ENCODE data around the gene TMEM9B. TPM values are rescaled to one million over a fixed set of nuclear protein-coding genes. Genes with fewer than 3 reads are reported as not detected.
A peak's percentile ranks its signal among the peaks of the same experiment; 100 is the strongest.
"Not testable (repeated sequence)": the region's sequence is repeated elsewhere in the genome, so short reads cannot be mapped to it uniquely, and the experiment has no call there.

Gene TMEM9B
- total RNA-seq, 2 experiments from 2014 or later = 22.9 to 30.1 TPM

- CTCF ChIA-PET = no interaction called here
- no peaks in the 10 kb centered on the region for H3K9me3 Mint-ChIP-seq (ENCODE audit: low read depth)
- no peak overlapping the region for H3K27ac Mint-ChIP-seq
- no peak for DNase-seq
- ATAC-seq = no peak
- peaks cover 9% of the 10 kb centered on the region for H3K4me1 Mint-ChIP-seq
- H3K4me3 Mint-ChIP-seq = no peak overlapping the region
- peaks cover 27% of the 10 kb centered on the region for H3K27me3 Mint-ChIP-seq
- no peaks in the 10 kb centered on the region for H3K36me3 Mint-ChIP-seq
These were observed 25.2 kb upstream of the TMEM9B start for GRCh38 chr11:8989453-8989852.

- no peaks in the 10 kb centered on the region for H3K36me3 Mint-ChIP-seq
- H3K27me3 Mint-ChIP-seq = peaks cover 24% of the 10 kb centered on the region
- H3K4me1 Mint-ChIP-seq = peaks cover 12% of the 10 kb centered on the region
- ATAC-seq = no peak
- no peaks in the 10 kb centered on the region for H3K9me3 Mint-ChIP-seq (ENCODE audit: low read depth)
- no peak overlapping the region for H3K27ac Mint-ChIP-seq
- no peak overlapping the region for H3K4me3 Mint-ChIP-seq
- CTCF ChIA-PET = interaction anchor here (0.8 to 1.5 kb wide), 2 partner anchors 27 to 29 kb away, joined by 3 to 4 read pairs; no protein-coding TSS in a partner anchor
- no peak for DNase-seq
These were observed 24.3 kb upstream of the TMEM9B start for GRCh38 chr11:8988329-8989234.

GRCh38 chr11:8987446-8987845 lies 23.2 kb upstream of the TMEM9B start:
- H3K27ac Mint-ChIP-seq = peak overlapping the region; percentile 20
- no peaks in the 10 kb centered on the region for H3K36me3 Mint-ChIP-seq
- peaks cover 18% of the 10 kb centered on the region for H3K4me1 Mint-ChIP-seq
- H3K9me3 Mint-ChIP-seq (ENCODE audit: low read depth) = no peaks in the 10 kb centered on the region
- CTCF ChIA-PET = interaction anchor here (0.8 to 1.5 kb wide), 4 partner anchors 19 to 28 kb away, joined by 3 to 4 read pairs (median 4); partner anchors contain the start of gene TMEM9B
- peak; percentile 78 for ATAC-seq
- no peak overlapping the region for H3K4me3 Mint-ChIP-seq
- peaks cover 20% of the 10 kb centered on the region for H3K27me3 Mint-ChIP-seq
- DNase-seq = peak; percentile 46

GRCh38 chr11:8986772-8987171 lies 22.5 kb upstream of the TMEM9B start:
- peaks cover 15% of the 10 kb centered on the region for H3K27me3 Mint-ChIP-seq
- H3K36me3 Mint-ChIP-seq; H3K27ac Mint-ChIP-seq; H3K4me3 Mint-ChIP-seq; DNase-seq; ATAC-seq; H3K9me3 Mint-ChIP-seq (ENCODE audit: low read depth): not testable (repeated sequence)
- peaks cover 18% of the 10 kb centered on the region for H3K4me1 Mint-ChIP-seq
- CTCF ChIA-PET = interaction anchor here (1.4 kb wide), 1 partner anchor 22 kb away, joined by 4 read pairs; the partner anchor contains the start of gene TMEM9B

GRCh38 chr11:8985462-8985861 lies 21.2 kb upstream of the TMEM9B start:
- Mint-ChIP-seq H3K9me3 (ENCODE audit: low read depth) (no peaks in the 10 kb centered on the region), H3K36me3 (no peaks in the 10 kb centered on the region), H3K4me1 (peaks cover 18% of the 10 kb centered on the region), H3K27ac (no peak overlapping the region), H3K4me3 (no peak overlapping the region), H3K27me3 (peaks cover 10% of the 10 kb centered on the region)
- no peak for DNase-seq
- CTCF ChIA-PET = no interaction called here
- ATAC-seq = no peak

- Mint-ChIP-seq H3K36me3 (no peaks in the 10 kb centered on the region), H3K4me3 (no peak overlapping the region), H3K9me3 (ENCODE audit: low read depth) (no peaks in the 10 kb centered on the region), H3K4me1 (peaks cover 18% of the 10 kb centered on the region), H3K27ac (no peak overlapping the region), H3K27me3 (no peaks in the 10 kb centered on the region)
- CTCF ChIA-PET = interaction anchor here (2.0 to 2.7 kb wide), 2 partner anchors 14 to 24 kb away, joined by 7 to 8 read pairs; no protein-coding TSS in a partner anchor
- DNase-seq = peak; percentile 55
- peak; percentile 78 for ATAC-seq
These were observed 19.3 kb upstream of the TMEM9B start for GRCh38 chr11:8983552-8983951.

- Mint-ChIP-seq H3K36me3 (no peaks in the 10 kb centered on the region), H3K4me3 (no peak overlapping the region), H3K27me3 (no peaks in the 10 kb centered on the region), H3K4me1 (peaks cover 10% of the 10 kb centered on the region), H3K9me3 (ENCODE audit: low read depth) (no peaks in the 10 kb centered on the region), H3K27ac (no peak overlapping the region)
- no peak for ATAC-seq
- CTCF ChIA-PET = no interaction called here
- DNase-seq = no peak
These were observed 16.2 kb upstream of the TMEM9B start for GRCh38 chr11:8980485-8980884.

GRCh38 chr11:8979365-8979764 lies 15.1 kb upstream of the TMEM9B start:
- H3K9me3 Mint-ChIP-seq (ENCODE audit: low read depth); H3K36me3 Mint-ChIP-seq; CTCF ChIA-PET; H3K4me1 Mint-ChIP-seq; DNase-seq; H3K27me3 Mint-ChIP-seq; H3K4me3 Mint-ChIP-seq; H3K27ac Mint-ChIP-seq; ATAC-seq: not testable (repeated sequence)

- no peak overlapping the region for H3K27ac Mint-ChIP-seq
- H3K27me3 Mint-ChIP-seq = no peaks in the 10 kb centered on the region
- ATAC-seq = no peak
- H3K9me3 Mint-ChIP-seq (ENCODE audit: low read depth) = no peaks in the 10 kb centered on the region
- CTCF ChIA-PET = no interaction called here
- DNase-seq = no peak
- no peaks in the 10 kb centered on the region for H3K36me3 Mint-ChIP-seq
- no peaks in the 10 kb centered on the region for H3K4me1 Mint-ChIP-seq
- H3K4me3 Mint-ChIP-seq = no peak overlapping the region
These were observed 8.9 kb upstream of the TMEM9B start for GRCh38 chr11:8973121-8973520.

- no peaks in the 10 kb centered on the region for H3K9me3 Mint-ChIP-seq (ENCODE audit: low read depth)
- CTCF ChIA-PET = no interaction called here
- DNase-seq (no peak), ATAC-seq (no peak)
- H3K4me3 Mint-ChIP-seq = no peak overlapping the region
- no peaks in the 10 kb centered on the region for H3K36me3 Mint-ChIP-seq
- H3K4me1 Mint-ChIP-seq = no peaks in the 10 kb centered on the region
- H3K27ac Mint-ChIP-seq = no peak overlapping the region
- H3K27me3 Mint-ChIP-seq = no peaks in the 10 kb centered on the region
These were observed 7.7 kb upstream of the TMEM9B start for GRCh38 chr11:8971924-8972316.

GRCh38 chr11:8971196-8971923 lies 7.1 kb upstream of the TMEM9B start:
- no peak for DNase-seq
- peaks cover 1% of the 10 kb centered on the region for H3K4me1 Mint-ChIP-seq
- no peaks in the 10 kb centered on the region for H3K9me3 Mint-ChIP-seq (ENCODE audit: low read depth)
- H3K27ac Mint-ChIP-seq = no peak overlapping the region
- no peaks in the 10 kb centered on the region for H3K36me3 Mint-ChIP-seq
- CTCF ChIA-PET = interaction anchor here (0.6 kb wide), 1 partner anchor 379 kb away, joined by 3 read pairs; no protein-coding TSS in a partner anchor
- no peak for ATAC-seq
- H3K4me3 Mint-ChIP-seq = no peak overlapping the region
- H3K27me3 Mint-ChIP-seq = no peaks in the 10 kb centered on the region

GRCh38 chr11:8967184-8967583 lies 2.9 kb upstream of the TMEM9B start:
- ATAC-seq (no peak), DNase-seq (no peak)
- Mint-ChIP-seq H3K9me3 (ENCODE audit: low read depth) (no peaks in the 10 kb centered on the region), H3K4me3 (no peak overlapping the region), H3K27me3 (no peaks in the 10 kb centered on the region), H3K27ac (no peak overlapping the region), H3K4me1 (peaks cover 24% of the 10 kb centered on the region), H3K36me3 (peaks cover 2% of the 10 kb centered on the region)
- CTCF ChIA-PET = no interaction called here

GRCh38 chr11:8963569-8964323 lies 496 bp downstream of the TMEM9B start:
- no peaks in the 10 kb centered on the region for H3K9me3 Mint-ChIP-seq (ENCODE audit: low read depth)
- peak overlapping the region; percentile 98 for H3K4me3 Mint-ChIP-seq
- peak overlapping the region; percentile 97 for H3K27ac Mint-ChIP-seq
- CTCF ChIA-PET = interaction anchor here (0.6 to 2.4 kb wide), 11 partner anchors 24 to 977 kb away, joined by 3 to 19 read pairs (median 4); partner anchors contain the start of gene EIF3F
- peak; percentile 82 for ATAC-seq
- peak; percentile 90 for DNase-seq
- no peaks in the 10 kb centered on the region for H3K27me3 Mint-ChIP-seq
- peaks cover 40% of the 10 kb centered on the region for H3K4me1 Mint-ChIP-seq
- peaks cover 6% of the 10 kb centered on the region for H3K36me3 Mint-ChIP-seq
